HCT116 (cell line): ENCODE measurements around the gene RTN4RL2. TPM values are rescaled to one million over a fixed set of nuclear protein-coding genes. Genes with fewer than 3 reads are reported as not detected.

Source experiments
- ATAC-seq: fragments of 200-7000 bp; cut with Tn5 transposase; 2 replicates; pipeline ENCODE4 v1.9.1; 2020; ENCODE audit warnings: mild to moderate bottlenecking, moderate library complexity
- BruUV-seq: library from RNA; stranded (reverse); fragments of 400-500 nt; replicated peaks from 2 replicates; lab custom pipeline; 2021; lab: Mats Ljungman, UMichigan
- CTCF ChIA-PET: fragments of 300-600 bp; sonication (Branson Sonifier 250); formaldehyde crosslinking; loops from one replicate; lab custom pipeline; 2021; ENCODE audit warnings: antibody characterized with exemption; lab: Charles Lee
- POLR2A ChIA-PET: fragments of 300-600, 350-600 bp; sonication (Branson Sonifier 250); formaldehyde crosslinking; loops from one replicate; lab custom pipeline; 2021; ENCODE audit warnings: antibody characterized with exemption; lab: Charles Lee
- RAD21 ChIA-PET, 2 experiments: fragments of 300-600 bp; sonication (Branson Sonifier 250); formaldehyde crosslinking; loops; one replicate each; lab custom pipeline; 2023; ENCODE audit warnings: low total read pairs in 2 of 2; ENCODE audit not compliant: uncharacterized antibody in 2 of 2, unreplicated experiment in 2 of 2, low non-redundant PET in 1 of 2; lab: Charles Lee
- DNase-seq: peaks from one replicate; pipeline ENCODE4 v3.0.0-alpha.2; 2010; ENCODE audit warnings: low read depth, low spot score
- H2AFZ ChIP-seq: fragments of 200-600 bp; shearing (Covaris generic), sonication (generic); 2 replicates; pipeline ENCODE4 v1.6.1; 2017; ENCODE audit warnings: low read depth, mixed run types, mixed read lengths, antibody characterized with exemption, low read length; ENCODE audit not compliant: poor library complexity, severe bottlenecking
- H3K27ac ChIP-seq: 2 replicates; pipeline ENCODE4 v1.5.1; 2012; ENCODE audit warnings: low read depth, low read length
- H3K27me3 ChIP-seq: fragments of 200-600 bp; sonication (generic); 2 replicates; pipeline ENCODE4 v1.6.1; 2016; ENCODE audit warnings: mixed run types, low read length, mixed read lengths; ENCODE audit not compliant: insufficient read depth
- H3K36me3 ChIP-seq, 2 experiments: fragments of 200-500 bp in 1 of 2; fragments of 200-600 bp in 1 of 2; sonication (Bioruptor generic) in 1 of 2; sonication (generic) in 1 of 2; 2 replicates each; pipeline versions ENCODE4 v1.5.1 to v1.6.1; 2014 to 2016; ENCODE audit warnings: low read length in 2 of 2, inconsistent platforms in 1 of 2, mixed read lengths in 1 of 2, mixed run types in 1 of 2; ENCODE audit not compliant: insufficient read depth in 2 of 2, control insufficient read depth in 1 of 2
- H3K4me1 ChIP-seq, 2 experiments: fragments of 200-600 bp in 1 of 2; sonication (generic) in 1 of 2; 2 replicates each; pipeline versions ENCODE4 v1.5.1 to v1.6.1; 2012 to 2017; ENCODE audit warnings: low read length in 2 of 2, inconsistent platforms in 1 of 2, mild to moderate bottlenecking in 1 of 2, mixed read lengths in 1 of 2, mixed run types in 1 of 2, moderate library complexity in 1 of 2; ENCODE audit not compliant: insufficient read depth in 2 of 2, control insufficient read depth in 1 of 2
- H3K4me2 ChIP-seq: fragments of 200-600 bp; sonication (generic); 2 replicates; pipeline ENCODE4 v1.6.1; 2017; ENCODE audit warnings: mixed run types, low read length, mixed read lengths
- H3K4me3 ChIP-seq, 2 experiments: fragments of 200-600 bp in 1 of 2; sonication (generic) in 1 of 2; replicated peaks in 1 of 2; 2 replicates each; pipeline ENCODE4 v1.5.1; 2011 to 2016; ENCODE audit warnings: low read length in 2 of 2, control low read depth in 1 of 2, low read depth in 1 of 2, mild to moderate bottlenecking in 1 of 2, mixed read lengths in 1 of 2, mixed run types in 1 of 2
- H3K79me2 ChIP-seq: fragments of 200-600 bp; sonication (generic); 2 replicates; pipeline ENCODE4 v1.6.1; 2017; ENCODE audit warnings: mild to moderate bottlenecking, mixed run types, low read length, moderate library complexity, mixed read lengths; ENCODE audit not compliant: insufficient read depth
- H3K9ac ChIP-seq: fragments of 200-600 bp; sonication (generic); 2 replicates; pipeline ENCODE4 v1.6.1; 2016; ENCODE audit warnings: low read length, mixed read lengths
- H3K9me2 ChIP-seq: fragments of 200-600 bp; sonication (generic), shearing (Covaris generic); 2 replicates; pipeline ENCODE4 v1.6.1; 2017; ENCODE audit warnings: mixed run types, mild to moderate bottlenecking, moderate library complexity; ENCODE audit not compliant: insufficient read depth
- H3K9me3 ChIP-seq, 2 experiments: fragments of 200-500 bp in 1 of 2; fragments of 200-600 bp in 1 of 2; sonication (Bioruptor generic) in 1 of 2; sonication (generic) in 1 of 2; 2 replicates each; pipeline ENCODE4 v1.6.1; 2014 to 2017; ENCODE audit warnings: low read length in 2 of 2, mixed read lengths in 2 of 2, inconsistent platforms in 1 of 2, low read depth in 1 of 2, mild to moderate bottlenecking in 1 of 2, mixed run types in 1 of 2, moderate library complexity in 1 of 2; ENCODE audit not compliant: control insufficient read depth in 1 of 2, insufficient read depth in 1 of 2
- H4K20me1 ChIP-seq: fragments of 200-600 bp; sonication (generic), shearing (Covaris generic); 2 replicates; pipeline ENCODE4 v1.6.1; 2017; ENCODE audit warnings: mixed run types, mild to moderate bottlenecking, moderate library complexity; ENCODE audit not compliant: insufficient read depth
- CBX3 ChIP-seq: IDR thresholded peaks from 2 replicates; pipeline ENCODE4 v1.6.1; 2012; ENCODE audit warnings: low read depth
- FOSL1 ChIP-seq: IDR thresholded peaks from 2 replicates; pipeline ENCODE4 v1.6.1; 2012; ENCODE audit warnings: low read depth
- JUND ChIP-seq: IDR thresholded peaks from 2 replicates; pipeline ENCODE4 v1.6.1; 2012
- MAX ChIP-seq: IDR thresholded peaks from 2 replicates; pipeline ENCODE4 v1.6.1; 2012
- POLR2A ChIP-seq: IDR thresholded peaks from 2 replicates; pipeline ENCODE4 v1.7.0; 2011; ENCODE audit warnings: borderline replicate concordance; ENCODE audit not compliant: insufficient read depth, insufficient read length; ENCODE audit errors: extremely low read depth
- RAD21 ChIP-seq: IDR thresholded peaks from 2 replicates; pipeline ENCODE4 v1.6.1; 2012; ENCODE audit warnings: low read depth, mild to moderate bottlenecking
- REST ChIP-seq: IDR thresholded peaks from 2 replicates; pipeline ENCODE4 v1.6.1; 2012; ENCODE audit warnings: low read depth
- SP1 ChIP-seq: IDR thresholded peaks from 2 replicates; pipeline ENCODE4 v1.6.1; 2012; ENCODE audit warnings: low read depth
- SRF ChIP-seq: IDR thresholded peaks from 2 replicates; pipeline ENCODE4 v1.6.1; 2012; ENCODE audit warnings: low read depth
- TCF7L2 ChIP-seq: IDR thresholded peaks from 2 replicates; pipeline ENCODE4 v1.7.0; 2011; ENCODE audit warnings: borderline replicate concordance, inconsistent platforms; ENCODE audit not compliant: insufficient read depth, insufficient read length; ENCODE audit errors: extremely low read depth
- ZBTB33 ChIP-seq: IDR thresholded peaks from 2 replicates; pipeline ENCODE4 v1.6.1; 2011; ENCODE audit warnings: mild to moderate bottlenecking, low read length, moderate library complexity; ENCODE audit not compliant: insufficient replicate concordance; ENCODE audit errors: extremely low read depth
- ZNF274 ChIP-seq: fragments of 200-500 bp; sonication (Bioruptor generic); IDR thresholded peaks from 2 replicates; pipeline ENCODE4 v1.6.1; 2014; ENCODE audit warnings: mild to moderate bottlenecking, low read depth, low read length, inconsistent platforms
- intact Hi-C: fragments of 100-400 bp; cut with micrococcal nuclease; formaldehyde crosslinking; loops from 2 replicates; pipeline ENCODE4 v1.10.0; 2022
- total RNA-seq: library from RNA; stranded (reverse); gene quantifications from one replicate; pipeline ENCODE4 v1.2.1, GENCODE V29; 2021; ENCODE audit not compliant: unreplicated experiment

RTN4RL2 gene
- total RNA-seq, 1 experiment from 2014 or later = 24.0 TPM

GRCh38 chr11:57491371-57492061, 31.2 kb downstream of the RTN4RL2 start (continued):
- TF ChIP-seq ZBTB33 = no peak
- TF ChIP-seq JUND = no peak
- TF ChIP-seq, all 23 proteins: peak for 3

GRCh38 chr11:57493507-57494503, 33.5 kb downstream of the RTN4RL2 start:
- Histone ChIP-seq H2AFZ (no peak overlapping the region), H4K20me1 (no peaks in the 10 kb centered on the region), H3K9me2 (no peaks in the 10 kb centered on the region), H3K4me3 (no peak overlapping the region), H3K4me2 (no peak overlapping the region), H3K79me2 (no peaks in the 10 kb centered on the region), H3K36me3 (no peaks in the 10 kb centered on the region), H3K9me3 (no peaks in the 10 kb centered on the region), H3K27ac (peak overlapping the region; percentile 37; the same call in 1 of the 2 replicates), H3K27me3 (no peaks in the 10 kb centered on the region), H3K4me1 (peaks cover 5 to 7% of the 10 kb centered on the region in 2 experiments; a peak in 2 of 4 replicates), H3K9ac (no peak overlapping the region)
- peak; percentile 73 for DNase-seq
- POLR2A ChIA-PET = interaction anchor here (1.3 to 1.6 kb wide), 6 partner anchors 21 to 150 kb away, joined by 4 to 9 read pairs (median 6); partner anchors contain the start of genes RTN4RL2 and SLC43A1
- RAD21 ChIA-PET = interaction anchor here (0.9 to 2.7 kb wide), 7 partner anchors 8 to 151 kb away, joined by 3 to 9 read pairs (median 4); partner anchors contain the start of genes TIMM10 (in 1 of the 2) and UBE2L6 (in 1 of the 2)
- TSS peak; percentile 96 for BruUV-seq
- ATAC-seq = peak; percentile 90
- CTCF ChIA-PET = interaction anchor here (0.7 to 4.1 kb wide), 29 partner anchors 8 to 1665 kb away, joined by 3 to 78 read pairs (median 6); partner anchors contain the start of genes MED19, RTN4RL2, SLC43A1 and SSRP1
- intact Hi-C loops = loop anchor here (1.0 kb wide), 2 partner anchors 33 to 150 kb away; no protein-coding TSS in a partner anchor
- TF ChIP-seq FOSL1 (no peak), SRF (no peak), POLR2A (no peak), RAD21 (peak; percentile 78), TCF7L2 (no peak), JUND (no peak), CBX3 (no peak), REST (no peak), ZBTB33 (no peak), ZNF274 (no peak), SP1 (no peak), MAX (peak; percentile 66)
